ENCODE results near the gene ASPSCR1.

ASPSCR1 gene

DNA sequence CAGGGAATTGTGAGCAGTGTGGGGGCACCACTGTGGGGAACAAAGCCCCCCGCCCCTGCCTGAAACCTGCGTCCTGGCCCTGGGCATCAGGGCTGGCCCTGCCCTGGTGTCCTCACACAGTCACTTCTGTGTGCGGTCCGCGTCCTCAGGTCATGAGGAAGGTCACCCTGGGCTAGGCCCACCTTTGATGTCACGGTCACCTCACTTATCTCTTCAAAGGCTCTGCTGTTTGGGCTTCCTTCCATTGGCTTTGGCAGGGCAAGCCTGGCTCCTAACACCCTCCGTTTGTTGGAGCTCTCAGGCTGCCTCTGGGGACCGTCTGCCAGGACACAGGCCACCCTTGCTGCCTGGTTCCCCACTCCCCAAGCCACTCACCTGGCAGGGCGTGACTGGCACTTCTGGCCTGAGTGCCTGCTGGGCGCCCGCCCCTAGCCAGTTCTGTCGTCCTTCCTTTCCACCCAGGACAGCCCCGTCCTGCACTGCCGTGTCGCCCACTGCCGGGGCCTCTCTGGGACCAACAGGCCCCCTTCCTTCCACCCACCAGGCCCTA, 36.4 kb downstream of the ASPSCR1 start:
- DNase-seq (ENCODE audit: low read depth) = no peak
- H3K4me3 ChIP-seq (replicated peaks; ENCODE audit: low read depth, low read length) = no peak overlapping the region
- TF ChIP-seq, protein P1, sequence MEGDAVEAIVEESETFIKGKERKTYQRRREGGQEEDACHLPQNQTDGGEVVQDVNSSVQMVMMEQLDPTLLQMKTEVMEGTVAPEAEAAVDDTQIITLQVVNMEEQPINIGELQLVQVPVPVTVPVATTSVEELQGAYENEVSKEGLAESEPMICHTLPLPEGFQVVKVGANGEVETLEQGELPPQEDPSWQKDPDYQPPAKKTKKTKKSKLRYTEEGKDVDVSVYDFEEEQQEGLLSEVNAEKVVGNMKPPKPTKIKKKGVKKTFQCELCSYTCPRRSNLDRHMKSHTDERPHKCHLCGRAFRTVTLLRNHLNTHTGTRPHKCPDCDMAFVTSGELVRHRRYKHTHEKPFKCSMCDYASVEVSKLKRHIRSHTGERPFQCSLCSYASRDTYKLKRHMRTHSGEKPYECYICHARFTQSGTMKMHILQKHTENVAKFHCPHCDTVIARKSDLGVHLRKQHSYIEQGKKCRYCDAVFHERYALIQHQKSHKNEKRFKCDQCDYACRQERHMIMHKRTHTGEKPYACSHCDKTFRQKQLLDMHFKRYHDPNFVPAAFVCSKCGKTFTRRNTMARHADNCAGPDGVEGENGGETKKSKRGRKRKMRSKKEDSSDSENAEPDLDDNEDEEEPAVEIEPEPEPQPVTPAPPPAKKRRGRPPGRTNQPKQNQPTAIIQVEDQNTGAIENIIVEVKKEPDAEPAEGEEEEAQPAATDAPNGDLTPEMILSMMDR (IDR thresholded peaks at IDR 0.05; ENCODE audit: low read length, missing control alignments) = no peak

DNA sequence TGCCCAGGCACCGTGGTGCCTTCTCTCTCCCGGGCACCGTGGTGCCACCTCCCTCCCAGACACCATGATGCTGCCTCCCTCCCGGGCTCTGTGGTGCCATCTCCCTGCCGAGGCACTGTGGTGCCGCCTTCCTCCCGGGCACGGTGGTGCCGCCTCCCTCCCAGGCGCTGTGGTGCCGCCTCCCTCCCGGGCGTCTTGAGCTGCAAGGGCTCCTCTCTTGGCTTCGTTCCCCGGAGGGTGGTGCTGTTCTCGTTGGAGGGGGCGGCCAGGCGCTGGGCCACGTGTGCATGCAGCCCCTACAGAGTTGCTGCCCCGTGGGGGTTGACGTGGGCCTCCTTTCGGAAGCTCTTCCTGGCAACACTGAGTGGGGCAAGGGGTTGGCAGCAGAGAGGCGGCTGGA, 37.0 kb downstream of the ASPSCR1 start:
- no peak overlapping the region for H3K4me3 ChIP-seq (replicated peaks; ENCODE audit: low read depth, low read length)
- TF ChIP-seq, protein P1 (IDR thresholded peaks at IDR 0.05; ENCODE audit: low read length, missing control alignments) = no peak
- DNase-seq (ENCODE audit: low read depth) = no peak

DNA sequence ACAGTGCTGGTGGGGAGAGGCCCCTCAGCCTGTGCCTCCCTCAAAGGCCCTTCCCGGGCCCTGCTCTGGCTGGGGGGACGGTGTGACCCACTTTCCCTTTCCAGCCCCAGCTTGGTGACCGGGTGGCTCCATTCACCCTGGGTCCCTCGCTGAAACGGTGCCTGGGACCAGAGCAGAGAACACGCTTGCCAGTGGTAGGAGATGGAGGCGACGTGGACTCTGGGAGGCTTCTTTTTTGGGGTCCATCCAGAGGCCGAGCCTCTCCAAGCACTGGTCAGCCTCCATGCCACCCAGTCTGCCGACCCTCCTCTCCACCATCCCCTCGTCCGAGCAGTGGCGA, 37.5 kb downstream of the ASPSCR1 start:
- H3K4me3 ChIP-seq (replicated peaks; ENCODE audit: low read depth, low read length) = no peak overlapping the region
- DNase-seq (ENCODE audit: low read depth) = no peak

DNA sequence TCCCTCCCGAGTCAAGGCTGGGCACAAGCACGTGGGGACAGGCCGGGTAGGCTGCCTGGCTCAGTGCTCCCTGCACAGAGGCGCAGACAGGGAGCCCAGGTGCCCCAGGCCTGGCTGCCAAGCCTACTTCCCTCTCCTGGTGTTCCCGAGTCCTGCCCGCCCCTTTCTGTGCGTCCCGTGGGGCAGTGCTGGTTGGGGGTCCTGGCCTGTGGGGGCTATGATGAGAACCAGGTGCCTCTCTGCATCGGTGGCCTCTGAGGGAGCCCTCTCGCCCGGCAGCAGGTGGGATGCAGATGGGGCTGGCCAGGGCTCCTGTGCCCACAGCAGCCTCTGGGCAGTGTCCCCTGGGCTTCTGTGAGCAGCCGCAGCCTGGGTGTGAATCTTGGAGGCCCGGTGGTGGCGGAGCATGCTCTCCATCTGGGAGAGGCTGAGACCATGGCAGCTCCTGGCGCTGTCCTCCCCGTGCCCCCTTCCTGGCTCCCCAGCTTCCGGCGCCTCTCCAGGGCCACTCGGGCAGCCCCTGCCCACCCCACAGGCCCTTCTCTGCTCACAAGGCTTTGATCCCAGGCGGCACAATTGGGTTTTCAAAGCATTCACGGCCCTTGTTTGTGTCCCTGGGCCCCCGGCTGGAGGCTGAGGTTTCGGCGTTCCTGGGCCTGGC, 38.0 kb downstream of the ASPSCR1 start:
- DNase-seq (ENCODE audit: low read depth) = no peak
- TF ChIP-seq, protein P1 (IDR thresholded peaks at IDR 0.05; ENCODE audit: low read length, missing control alignments) = no peak
- H3K4me3 ChIP-seq (replicated peaks; ENCODE audit: low read depth, low read length) = no peak overlapping the region

More for the DNA sequence above, 37.5 kb downstream of the ASPSCR1 start:
- TF ChIP-seq, protein P1 (IDR thresholded peaks at IDR 0.05; ENCODE audit: low read length, missing control alignments) = no peak

DNA sequence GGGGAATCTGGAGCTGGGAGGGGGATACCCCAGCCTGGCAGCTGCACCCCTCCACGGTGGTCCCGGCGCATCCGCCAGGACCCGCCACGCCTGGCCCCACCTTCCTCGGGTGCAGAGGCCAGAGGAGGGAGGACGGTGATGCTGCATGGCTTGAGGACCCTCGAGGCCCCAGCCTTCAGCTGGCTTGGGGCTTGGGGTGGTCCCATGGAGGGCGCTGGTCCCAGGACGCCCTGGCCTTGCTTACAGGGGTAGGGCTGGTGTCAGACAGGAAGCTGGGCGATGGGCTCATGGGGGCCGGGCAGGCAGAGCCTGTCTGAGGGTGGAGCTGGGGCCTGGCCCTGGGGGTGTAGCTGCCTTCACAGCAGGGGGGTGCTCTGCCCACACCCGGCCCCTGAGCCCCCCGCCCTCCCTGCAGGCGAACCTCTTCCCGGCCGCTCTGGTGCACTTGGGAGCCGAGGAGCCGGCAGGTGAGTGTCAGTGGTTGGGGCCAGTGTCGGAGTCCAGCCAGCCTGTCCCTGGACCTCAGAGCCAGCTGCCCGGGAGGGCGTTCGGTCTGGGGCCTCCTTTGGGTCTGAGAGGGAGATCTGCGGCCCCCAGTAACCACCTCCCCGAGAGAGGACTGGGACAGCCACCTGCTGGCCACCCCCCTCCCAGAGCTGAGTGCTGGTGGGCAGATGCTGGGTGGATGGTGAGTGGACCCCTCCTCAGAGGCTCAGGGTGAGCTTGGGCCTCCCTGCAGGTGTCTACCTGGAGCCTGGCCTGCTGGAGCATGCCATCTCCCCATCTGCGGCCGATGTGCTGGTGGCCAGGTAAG, 38.8 kb downstream of the ASPSCR1 start:
- TF ChIP-seq, protein P1 (IDR thresholded peaks at IDR 0.05; ENCODE audit: low read length, missing control alignments) = no peak
- DNase-seq (ENCODE audit: low read depth) = no peak
- H3K4me3 ChIP-seq (replicated peaks; ENCODE audit: low read depth, low read length) = no peak overlapping the region

DNA sequence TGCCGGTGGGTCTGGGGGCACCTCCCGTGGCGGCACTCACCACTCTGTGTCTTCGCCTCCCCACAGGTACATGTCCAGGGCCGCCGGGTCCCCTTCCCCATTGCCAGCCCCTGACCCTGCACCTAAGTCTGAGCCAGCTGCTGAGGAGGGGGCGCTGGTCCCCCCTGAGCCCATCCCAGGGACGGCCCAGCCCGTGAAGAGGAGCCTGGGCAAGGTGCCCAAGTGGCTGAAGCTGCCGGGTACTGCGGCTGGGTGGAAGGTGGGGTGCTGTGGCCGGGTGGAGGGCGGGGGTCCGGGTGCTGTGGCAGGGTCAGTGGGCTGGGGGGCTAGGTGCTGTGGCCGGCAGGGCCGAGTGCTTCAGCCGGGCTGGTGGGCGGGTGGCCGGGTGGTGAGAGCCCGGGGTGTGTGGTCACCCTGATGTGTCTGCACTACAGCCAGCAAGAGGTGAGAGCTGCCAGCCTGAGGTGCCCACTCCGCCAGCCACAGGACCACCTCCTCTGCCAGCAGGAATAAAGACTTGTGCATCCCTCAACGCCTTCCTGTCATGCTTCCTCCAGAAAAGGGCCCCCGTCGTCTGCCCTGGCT, 39.5 kb downstream of the ASPSCR1 start:
- no peak overlapping the region for H3K4me3 ChIP-seq (replicated peaks; ENCODE audit: low read depth, low read length)
- no peak for DNase-seq (ENCODE audit: low read depth)
- TF ChIP-seq, protein P1 (IDR thresholded peaks at IDR 0.05; ENCODE audit: low read length, missing control alignments) = no peak
